Neural cell (in vitro differentiated cells): ENCODE results near the gene SYT7. TPM values are rescaled to one million over a fixed set of nuclear protein-coding genes. Genes with fewer than 3 reads are reported as not detected.
A peak's percentile ranks its signal among the peaks of the same experiment; 100 is the strongest.

Experiments
- H2AFZ ChIP-seq: fragments of 200-600, 300-800 bp; sonication (generic), shearing (Covaris generic); 2 replicates; pipeline ENCODE4 v1.6.0; 2014; ENCODE audit warnings: low read depth, mild to moderate bottlenecking, antibody characterized with exemption, low read length, moderate library complexity
- H3F3A ChIP-seq: fragments of 200-600 bp; shearing (Covaris generic); 2 replicates; pipeline ENCODE4 v1.6.1; 2016; ENCODE audit warnings: mild to moderate bottlenecking, moderate library complexity, mixed read lengths, antibody characterized with exemption, low read length; ENCODE audit not compliant: insufficient read depth, poor library complexity, severe bottlenecking
- H3K27ac ChIP-seq: fragments of 200-600, 300-800 bp; sonication (generic), shearing (Covaris generic); 2 replicates; pipeline ENCODE4 v1.5.1; 2014; ENCODE audit warnings: mild to moderate bottlenecking, low read length, moderate library complexity
- H3K27me3 ChIP-seq: fragments of 300-800, 200-600 bp; sonication (generic), shearing (Covaris generic); 2 replicates; pipeline ENCODE4 v1.6.0; 2014; ENCODE audit warnings: mild to moderate bottlenecking, low read depth, low read length, moderate library complexity; ENCODE audit not compliant: insufficient read depth
- H3K36me3 ChIP-seq: fragments of 300-800, 200-600 bp; sonication (generic), shearing (Covaris generic); 2 replicates; pipeline ENCODE4 v1.5.1; 2014; ENCODE audit warnings: mild to moderate bottlenecking, antibody characterized with exemption, low read length, moderate library complexity; ENCODE audit not compliant: insufficient read depth
- H3K4me2 ChIP-seq: fragments of 300-800, 200-600 bp; sonication (generic), shearing (Covaris generic); 2 replicates; pipeline ENCODE4 v1.6.0; 2014; ENCODE audit warnings: mild to moderate bottlenecking, low read length
- H3K4me3 ChIP-seq: fragments of 300-800, 200-600 bp; sonication (generic), shearing (Covaris generic); 2 replicates; pipeline ENCODE4 v1.5.1; 2014; ENCODE audit warnings: mild to moderate bottlenecking, low read length, moderate library complexity
- H3K79me2 ChIP-seq: fragments of 200-600 bp; shearing (Covaris generic); replicated peaks from 2 replicates; pipeline ENCODE4 v1.6.0; 2014; ENCODE audit warnings: mild to moderate bottlenecking, low read length, moderate library complexity; ENCODE audit not compliant: insufficient read depth
- H3K9ac ChIP-seq: fragments of 300-800, 200-600 bp; sonication (generic), shearing (Covaris generic); 2 replicates; pipeline ENCODE4 v1.6.1; 2016; ENCODE audit warnings: mild to moderate bottlenecking, low read length, mixed read lengths
- H3K9me2 ChIP-seq: fragments of 200-600 bp; shearing (Covaris generic); 2 replicates; pipeline ENCODE4 v1.6.1; 2016; ENCODE audit warnings: mild to moderate bottlenecking, low read length, mixed read lengths; ENCODE audit not compliant: insufficient read depth
- H3K9me3 ChIP-seq: fragments of 200-600, 300-800 bp; sonication (generic), shearing (Covaris generic); 2 replicates; pipeline ENCODE4 v1.6.1; 2016; ENCODE audit warnings: mild to moderate bottlenecking, mixed run types, low read length, moderate library complexity, mixed read lengths
- H4K20me1 ChIP-seq: fragments of 200-600 bp; shearing (Covaris generic); 2 replicates; pipeline ENCODE4 v1.6.1; 2016; ENCODE audit warnings: mild to moderate bottlenecking, mixed run types; ENCODE audit not compliant: insufficient read depth
- EP300 ChIP-seq: fragments of 450-650 bp; conservative IDR thresholded peaks from 2 replicates; pipeline ENCODE4 v1.6.1; 2014; ENCODE audit warnings: antibody characterized with exemption, mild to moderate bottlenecking, moderate library complexity; ENCODE audit not compliant: poor library complexity, severe bottlenecking
- EZH2 ChIP-seq: fragments of 200-600, 300-800 bp; shearing (Covaris generic), sonication (generic); IDR thresholded peaks from 2 replicates; pipeline ENCODE4 v1.6.1; 2014; ENCODE audit warnings: antibody characterized with exemption, low read length, borderline replicate concordance, mild to moderate bottlenecking; ENCODE audit not compliant: insufficient read depth, poor library complexity, severe bottlenecking
- MXI1 ChIP-seq: fragments of 450-650 bp; conservative IDR thresholded peaks from 2 replicates; pipeline ENCODE4 v1.6.1; 2014; ENCODE audit warnings: antibody characterized with exemption, mild to moderate bottlenecking; ENCODE audit not compliant: poor library complexity, severe bottlenecking
- POLR2AphosphoS5 ChIP-seq: IDR thresholded peaks from 2 replicates; pipeline ENCODE4 v1.6.1; 2012
- RAD21 ChIP-seq: fragments of 450-650 bp; conservative IDR thresholded peaks from 2 replicates; pipeline ENCODE4 v1.6.1; 2014; ENCODE audit warnings: antibody characterized with exemption, mild to moderate bottlenecking, moderate library complexity
- SMC3 ChIP-seq: fragments of 450-650 bp; conservative IDR thresholded peaks from 2 replicates; pipeline ENCODE4 v1.6.1; 2014; ENCODE audit warnings: antibody characterized with exemption, mild to moderate bottlenecking, moderate library complexity; ENCODE audit not compliant: poor library complexity
- TAF1 ChIP-seq: IDR thresholded peaks from 2 replicates; pipeline ENCODE4 v1.6.1; 2012; ENCODE audit warnings: low read depth
- polyA plus RNA-seq: library from polyadenylated mRNA; depleted of rRNA; stranded (reverse); fragments of >200 nt; gene quantifications from 2 replicates; pipeline ENCODE4 v1.2.3, GENCODE V29; 2014
- TF ChIP-seq, protein P1 (sequence below): IDR thresholded peaks from 2 replicates; pipeline ENCODE4 v1.6.1; 2012; ENCODE audit warnings: borderline replicate concordance
- TF ChIP-seq, protein P2 (sequence below): fragments of 450-650 bp; IDR thresholded peaks from 2 replicates; pipeline ENCODE4 v1.5.1; 2014; ENCODE audit warnings: antibody characterized with exemption, mild to moderate bottlenecking, moderate library complexity; ENCODE audit not compliant: poor library complexity, severe bottlenecking

Gene SYT7
- polyA plus RNA-seq, 1 donor from 2014 or later, result 14.0 TPM

DNA sequence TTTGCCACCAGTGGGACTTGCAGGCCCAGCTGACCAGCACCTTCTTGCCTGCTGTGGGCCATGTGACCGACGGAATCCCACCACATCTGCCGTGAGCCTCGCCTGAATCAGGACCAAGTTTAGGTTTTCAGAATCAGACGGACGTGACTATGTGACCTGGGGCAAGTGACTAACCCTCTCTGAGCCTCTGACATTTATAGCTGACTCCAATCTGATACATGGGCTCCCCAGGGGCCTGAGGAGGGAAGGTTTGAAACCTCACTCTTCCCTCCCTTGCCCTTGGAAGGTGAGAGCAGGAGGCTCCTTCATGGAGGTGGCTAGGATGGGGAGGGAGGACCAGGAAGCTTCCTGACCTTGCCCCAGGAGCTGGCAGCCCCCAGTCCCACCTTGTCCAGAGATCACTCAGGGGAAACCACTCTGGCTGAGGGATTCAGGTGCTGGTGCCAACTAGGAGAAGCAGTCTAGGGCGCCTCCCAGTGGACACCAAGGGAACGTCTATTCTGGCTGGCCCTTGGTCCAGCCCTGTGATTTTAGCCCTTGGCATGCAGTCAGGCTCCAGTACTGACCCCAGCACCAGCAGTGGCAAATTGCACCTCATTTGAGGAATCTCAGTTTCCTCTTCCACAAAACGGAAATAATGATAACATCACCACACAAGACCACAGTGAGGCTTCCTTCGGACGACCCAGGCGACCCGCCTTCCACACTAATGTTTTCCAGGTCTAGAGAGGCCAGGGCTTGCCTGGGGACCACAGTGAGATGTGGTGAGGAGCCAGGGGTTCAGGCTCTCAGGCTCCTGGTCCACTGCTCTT is 47.2 kb upstream of the SYT7 start:
- H3K9ac ChIP-seq, result no peak overlapping the region
- H3K27me3 ChIP-seq, result no peaks in the 10 kb centered on the region
- H3K9me2 ChIP-seq, result no peaks in the 10 kb centered on the region
- H3K9me3 ChIP-seq, result no peaks in the 10 kb centered on the region
- no peaks in the 10 kb centered on the region for H3K79me2 ChIP-seq
- no peaks in the 10 kb centered on the region for H3K36me3 ChIP-seq
- H3F3A ChIP-seq, result no peaks in the 10 kb centered on the region
- TF ChIP-seq, protein P1, sequence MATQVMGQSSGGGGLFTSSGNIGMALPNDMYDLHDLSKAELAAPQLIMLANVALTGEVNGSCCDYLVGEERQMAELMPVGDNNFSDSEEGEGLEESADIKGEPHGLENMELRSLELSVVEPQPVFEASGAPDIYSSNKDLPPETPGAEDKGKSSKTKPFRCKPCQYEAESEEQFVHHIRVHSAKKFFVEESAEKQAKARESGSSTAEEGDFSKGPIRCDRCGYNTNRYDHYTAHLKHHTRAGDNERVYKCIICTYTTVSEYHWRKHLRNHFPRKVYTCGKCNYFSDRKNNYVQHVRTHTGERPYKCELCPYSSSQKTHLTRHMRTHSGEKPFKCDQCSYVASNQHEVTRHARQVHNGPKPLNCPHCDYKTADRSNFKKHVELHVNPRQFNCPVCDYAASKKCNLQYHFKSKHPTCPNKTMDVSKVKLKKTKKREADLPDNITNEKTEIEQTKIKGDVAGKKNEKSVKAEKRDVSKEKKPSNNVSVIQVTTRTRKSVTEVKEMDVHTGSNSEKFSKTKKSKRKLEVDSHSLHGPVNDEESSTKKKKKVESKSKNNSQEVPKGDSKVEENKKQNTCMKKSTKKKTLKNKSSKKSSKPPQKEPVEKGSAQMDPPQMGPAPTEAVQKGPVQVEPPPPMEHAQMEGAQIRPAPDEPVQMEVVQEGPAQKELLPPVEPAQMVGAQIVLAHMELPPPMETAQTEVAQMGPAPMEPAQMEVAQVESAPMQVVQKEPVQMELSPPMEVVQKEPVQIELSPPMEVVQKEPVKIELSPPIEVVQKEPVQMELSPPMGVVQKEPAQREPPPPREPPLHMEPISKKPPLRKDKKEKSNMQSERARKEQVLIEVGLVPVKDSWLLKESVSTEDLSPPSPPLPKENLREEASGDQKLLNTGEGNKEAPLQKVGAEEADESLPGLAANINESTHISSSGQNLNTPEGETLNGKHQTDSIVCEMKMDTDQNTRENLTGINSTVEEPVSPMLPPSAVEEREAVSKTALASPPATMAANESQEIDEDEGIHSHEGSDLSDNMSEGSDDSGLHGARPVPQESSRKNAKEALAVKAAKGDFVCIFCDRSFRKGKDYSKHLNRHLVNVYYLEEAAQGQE, result no peak
- TF ChIP-seq POLR2AphosphoS5 (no peak), EZH2 (no peak), RAD21 (peak; percentile 64), EP300 (no peak), TAF1 (no peak), MXI1 (no peak), SMC3 (peak; percentile 58)
- TF ChIP-seq, protein P2, sequence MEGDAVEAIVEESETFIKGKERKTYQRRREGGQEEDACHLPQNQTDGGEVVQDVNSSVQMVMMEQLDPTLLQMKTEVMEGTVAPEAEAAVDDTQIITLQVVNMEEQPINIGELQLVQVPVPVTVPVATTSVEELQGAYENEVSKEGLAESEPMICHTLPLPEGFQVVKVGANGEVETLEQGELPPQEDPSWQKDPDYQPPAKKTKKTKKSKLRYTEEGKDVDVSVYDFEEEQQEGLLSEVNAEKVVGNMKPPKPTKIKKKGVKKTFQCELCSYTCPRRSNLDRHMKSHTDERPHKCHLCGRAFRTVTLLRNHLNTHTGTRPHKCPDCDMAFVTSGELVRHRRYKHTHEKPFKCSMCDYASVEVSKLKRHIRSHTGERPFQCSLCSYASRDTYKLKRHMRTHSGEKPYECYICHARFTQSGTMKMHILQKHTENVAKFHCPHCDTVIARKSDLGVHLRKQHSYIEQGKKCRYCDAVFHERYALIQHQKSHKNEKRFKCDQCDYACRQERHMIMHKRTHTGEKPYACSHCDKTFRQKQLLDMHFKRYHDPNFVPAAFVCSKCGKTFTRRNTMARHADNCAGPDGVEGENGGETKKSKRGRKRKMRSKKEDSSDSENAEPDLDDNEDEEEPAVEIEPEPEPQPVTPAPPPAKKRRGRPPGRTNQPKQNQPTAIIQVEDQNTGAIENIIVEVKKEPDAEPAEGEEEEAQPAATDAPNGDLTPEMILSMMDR, result peak; percentile 59
- H3K4me2 ChIP-seq, result no peak overlapping the region
- H2AFZ ChIP-seq, result no peak overlapping the region
- H4K20me1 ChIP-seq, result no peaks in the 10 kb centered on the region
- H3K27ac ChIP-seq, result no peak overlapping the region
- no peak overlapping the region for H3K4me3 ChIP-seq

DNA sequence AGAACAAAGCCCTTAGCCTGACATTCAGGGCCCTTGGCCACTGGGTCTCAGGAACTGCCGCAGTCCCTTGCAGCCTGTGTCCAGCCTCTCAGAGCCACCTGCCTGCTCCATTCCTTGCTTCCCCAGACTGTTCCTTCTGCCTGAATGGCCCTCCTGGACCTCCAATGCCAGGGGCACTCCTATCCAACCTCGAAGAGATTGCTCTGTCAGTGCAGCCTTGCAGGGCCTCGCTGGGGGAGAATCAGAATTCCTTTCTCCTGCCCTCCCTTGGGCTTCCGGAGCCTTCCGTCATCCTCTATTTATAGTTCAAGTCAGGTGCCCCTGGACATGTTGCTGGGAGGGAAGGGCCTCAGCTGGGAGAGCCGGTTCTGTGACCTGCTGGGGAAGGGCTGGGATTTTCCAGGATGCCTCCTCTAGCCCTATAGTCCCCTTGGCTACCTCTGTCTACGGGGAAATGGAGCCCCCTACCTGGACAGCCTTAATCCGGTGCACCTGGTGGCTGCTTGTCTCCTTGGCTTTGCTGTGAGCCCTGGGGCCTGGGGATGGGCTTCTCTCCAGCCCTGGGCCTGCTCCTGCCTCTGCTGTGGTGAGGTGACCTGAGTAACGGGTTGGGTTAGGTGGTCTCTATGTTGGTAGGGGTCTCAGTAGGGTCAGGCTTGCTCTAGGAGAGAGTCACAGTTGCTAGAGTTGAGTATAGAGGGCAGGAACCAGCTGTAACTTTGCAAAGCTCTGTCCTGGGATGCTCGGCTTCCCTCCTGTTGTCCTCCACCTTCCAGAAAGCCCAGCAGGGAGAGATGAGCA is 45.9 kb upstream of the SYT7 start:
- Histone ChIP-seq H3K9me2 (no peaks in the 10 kb centered on the region), H3K9me3 (no peaks in the 10 kb centered on the region), H3K9ac (no peak overlapping the region), H3K27ac (no peak overlapping the region), H3F3A (no peaks in the 10 kb centered on the region), H4K20me1 (no peaks in the 10 kb centered on the region), H2AFZ (no peak overlapping the region), H3K4me2 (no peak overlapping the region), H3K36me3 (no peaks in the 10 kb centered on the region), H3K79me2 (no peaks in the 10 kb centered on the region), H3K27me3 (no peaks in the 10 kb centered on the region), H3K4me3 (no peak overlapping the region)
- TF ChIP-seq TAF1, result no peak
- TF ChIP-seq, protein P1, result no peak
- TF ChIP-seq EZH2, result no peak
- TF ChIP-seq POLR2AphosphoS5, result no peak
- TF ChIP-seq SMC3, result no peak
- TF ChIP-seq EP300, result no peak
- no peak for TF ChIP-seq RAD21
- TF ChIP-seq, protein P2, result no peak
- no peak for TF ChIP-seq MXI1
